ENCODE measurements around the gene MBTPS2.

DNA sequence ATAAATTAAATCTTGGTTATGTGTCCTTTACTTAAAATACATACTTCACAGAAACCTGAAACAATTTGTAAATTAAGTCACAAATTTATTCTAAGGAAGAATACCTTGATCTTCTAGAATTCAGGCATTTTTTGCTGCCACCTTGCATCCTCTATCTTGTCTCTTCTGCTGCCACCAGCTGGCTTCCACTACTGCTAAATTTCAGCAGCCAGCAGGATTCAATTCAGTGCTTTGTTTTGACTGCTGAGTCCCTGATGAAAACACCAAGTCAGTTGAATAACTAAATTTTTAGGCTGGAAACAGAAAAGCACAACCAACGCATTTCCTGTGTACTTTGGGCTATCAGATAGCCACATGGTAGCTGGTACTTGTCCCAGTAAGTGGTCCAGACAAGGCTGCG is 2.4 kb upstream of the MBTPS2 start:
- TF ChIP-seq, protein P1, sequence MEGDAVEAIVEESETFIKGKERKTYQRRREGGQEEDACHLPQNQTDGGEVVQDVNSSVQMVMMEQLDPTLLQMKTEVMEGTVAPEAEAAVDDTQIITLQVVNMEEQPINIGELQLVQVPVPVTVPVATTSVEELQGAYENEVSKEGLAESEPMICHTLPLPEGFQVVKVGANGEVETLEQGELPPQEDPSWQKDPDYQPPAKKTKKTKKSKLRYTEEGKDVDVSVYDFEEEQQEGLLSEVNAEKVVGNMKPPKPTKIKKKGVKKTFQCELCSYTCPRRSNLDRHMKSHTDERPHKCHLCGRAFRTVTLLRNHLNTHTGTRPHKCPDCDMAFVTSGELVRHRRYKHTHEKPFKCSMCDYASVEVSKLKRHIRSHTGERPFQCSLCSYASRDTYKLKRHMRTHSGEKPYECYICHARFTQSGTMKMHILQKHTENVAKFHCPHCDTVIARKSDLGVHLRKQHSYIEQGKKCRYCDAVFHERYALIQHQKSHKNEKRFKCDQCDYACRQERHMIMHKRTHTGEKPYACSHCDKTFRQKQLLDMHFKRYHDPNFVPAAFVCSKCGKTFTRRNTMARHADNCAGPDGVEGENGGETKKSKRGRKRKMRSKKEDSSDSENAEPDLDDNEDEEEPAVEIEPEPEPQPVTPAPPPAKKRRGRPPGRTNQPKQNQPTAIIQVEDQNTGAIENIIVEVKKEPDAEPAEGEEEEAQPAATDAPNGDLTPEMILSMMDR (IDR thresholded peaks at IDR 0.05): no peak
- no peak for TF ChIP-seq POLR2A (IDR thresholded peaks at IDR 0.05)
